SK-N-SH treated with all-trans-retinoic acid at 6 μM for 48 hours (cell line): ENCODE results near the gene GATA5.

ENCODE experiments used
- ATAC-seq: fragments of 200-7000 bp; cut with Tn5 transposase; 3 replicates; pipeline ENCODE4 v1.9.1; 2020; ENCODE audit warnings: mild to moderate bottlenecking, moderate library complexity
- ARNTL ChIP-seq: fragments of 450-650 bp; formaldehyde crosslinking; IDR thresholded peaks from 2 replicates; pipeline ENCODE4 v1.5.0; 2020; ENCODE audit warnings: low read depth, mild to moderate bottlenecking, moderate library complexity, borderline replicate concordance
- BACH2 ChIP-seq: fragments of 250-450 bp; sonication (Bioruptor Pico); IDR thresholded peaks from 2 replicates; pipeline ENCODE4 v1.9.0; 2021; ENCODE audit warnings: mild to moderate bottlenecking, borderline replicate concordance
- ESRRG ChIP-seq: fragments of 250-450 bp; sonication (Bioruptor Pico); IDR thresholded peaks from 2 replicates; pipeline ENCODE4 v1.6.1; 2021; ENCODE audit warnings: mild to moderate bottlenecking
- GLIS3 ChIP-seq: fragments of 250-450 bp; sonication (Bioruptor Pico); IDR thresholded peaks from 2 replicates; pipeline ENCODE4 v1.5.0; 2020; ENCODE audit warnings: mild to moderate bottlenecking, moderate library complexity
- ISL1 ChIP-seq: fragments of 250-450 bp; sonication (Bioruptor Pico); IDR thresholded peaks from 2 replicates; pipeline ENCODE4 v2.1.2; 2022; ENCODE audit warnings: mild to moderate bottlenecking, moderate library complexity
- OSR1 ChIP-seq: fragments of 250-450 bp; sonication (Bioruptor Pico); IDR thresholded peaks from 2 replicates; pipeline ENCODE4 v1.8.0; 2022; ENCODE audit warnings: moderate library complexity, mild to moderate bottlenecking, inconsistent platforms
- PPARA ChIP-seq: fragments of 250-450 bp; sonication (Bioruptor Pico); IDR thresholded peaks from 2 replicates; pipeline ENCODE4 v1.5.0; 2020; ENCODE audit warnings: mild to moderate bottlenecking, borderline replicate concordance
- SNAI2 ChIP-seq: fragments of 250-450 bp; sonication (Bioruptor Pico); IDR thresholded peaks from 2 replicates; pipeline ENCODE4 v1.5.0; 2020; ENCODE audit warnings: mild to moderate bottlenecking, moderate library complexity
- TCF4 ChIP-seq: fragments of 250-450 bp; sonication (Bioruptor Pico); IDR thresholded peaks from 2 replicates; pipeline ENCODE4 v1.8.0; 2021; ENCODE audit warnings: mild to moderate bottlenecking, moderate library complexity, borderline replicate concordance
- TOX ChIP-seq: fragments of 250-450 bp; sonication (Bioruptor Pico); IDR thresholded peaks from 2 replicates; pipeline ENCODE4 v1.8.0; 2021; ENCODE audit warnings: mild to moderate bottlenecking, moderate library complexity, borderline replicate concordance
- ZC3H10 ChIP-seq: fragments of 250-450 bp; sonication (Bioruptor Pico); IDR thresholded peaks from 2 replicates; pipeline ENCODE4 v1.5.1; 2021; ENCODE audit warnings: mild to moderate bottlenecking, moderate library complexity
- ZFP3 ChIP-seq: fragments of 250-450 bp; sonication (Bioruptor Pico); IDR thresholded peaks from 2 replicates; pipeline ENCODE4 v1.5.0; 2020; ENCODE audit warnings: mild to moderate bottlenecking, moderate library complexity
- ZFP30 ChIP-seq: fragments of 450-650 bp; formaldehyde crosslinking; IDR thresholded peaks from 2 replicates; pipeline ENCODE4 v1.5.0; 2022; ENCODE audit warnings: mild to moderate bottlenecking, moderate library complexity
- ZNF565 ChIP-seq: fragments of 450-650 bp; formaldehyde crosslinking; conservative IDR thresholded peaks from 2 replicates; pipeline ENCODE4 v1.5.0; 2020; ENCODE audit warnings: low read depth, mild to moderate bottlenecking, moderate library complexity
- ZNF70 ChIP-seq: fragments of 450-650 bp; formaldehyde crosslinking; IDR thresholded peaks from 2 replicates; pipeline ENCODE4 v1.5.0; 2020; ENCODE audit warnings: mild to moderate bottlenecking, moderate library complexity
- ZNF8 ChIP-seq: fragments of 450-650 bp; formaldehyde crosslinking; IDR thresholded peaks from 2 replicates; pipeline ENCODE4 v1.5.0; 2020; ENCODE audit warnings: mild to moderate bottlenecking, moderate library complexity
- TF ChIP-seq, protein P1 (sequence below): fragments of 250-450 bp; sonication (Bioruptor Pico); IDR thresholded peaks from 2 replicates; pipeline ENCODE4 v1.5.1; 2021; ENCODE audit warnings: mild to moderate bottlenecking, moderate library complexity
- TF ChIP-seq, protein P2 (sequence below): fragments of 250-450 bp; sonication (Bioruptor Pico); IDR thresholded peaks from 2 replicates; pipeline ENCODE4 v1.5.1; 2020; ENCODE audit warnings: low read depth, mild to moderate bottlenecking, moderate library complexity
- TF ChIP-seq, protein P3 (sequence below): fragments of 250-450 bp; sonication (Bioruptor Pico); IDR thresholded peaks from 2 replicates; pipeline ENCODE4 v1.5.0; 2020; ENCODE audit warnings: mild to moderate bottlenecking, moderate library complexity

The GATA5 gene

DNA sequence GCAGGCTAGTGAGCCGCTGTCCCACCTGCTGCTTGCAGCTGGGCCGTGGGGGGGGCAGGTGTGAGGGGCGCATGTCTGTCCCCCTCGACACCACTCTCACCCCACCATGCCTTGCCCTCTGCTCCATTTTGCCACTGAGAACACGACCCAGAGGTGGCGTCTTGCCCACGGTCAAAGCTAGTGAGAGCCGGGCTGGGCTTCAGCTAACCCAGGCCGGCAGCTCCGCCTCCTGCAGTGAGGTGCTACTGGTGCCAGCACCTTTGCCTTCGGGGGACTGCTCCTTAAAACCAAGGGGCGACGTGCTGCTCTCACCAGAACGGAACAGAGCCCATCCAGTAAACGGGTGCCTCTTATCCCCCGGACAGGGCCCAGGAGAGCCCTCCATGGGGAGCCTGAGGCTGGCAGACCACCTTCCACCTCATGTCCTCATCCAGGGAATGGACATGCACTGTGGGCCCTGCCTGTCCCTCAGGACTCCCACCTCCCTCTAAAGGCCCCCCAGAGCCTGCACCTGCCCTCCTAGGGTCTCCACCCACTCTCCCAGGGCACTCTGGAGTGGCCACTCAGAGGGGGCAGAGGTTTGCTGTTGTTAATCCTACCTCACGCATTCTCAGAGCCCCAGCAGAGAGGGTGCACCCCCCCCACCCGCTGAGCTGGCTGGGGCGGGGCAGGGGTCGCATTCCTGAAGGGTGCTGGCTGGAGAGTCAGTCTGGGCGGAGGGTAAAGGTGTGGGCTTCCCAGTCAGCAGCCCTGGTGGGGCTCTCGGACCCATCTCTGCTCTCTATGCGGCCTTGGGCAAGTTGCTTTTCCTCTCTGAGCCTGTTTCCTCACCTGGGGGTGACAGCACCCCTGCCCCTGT, 51.3 kb downstream of the GATA5 start:
- no peak for ATAC-seq
- TF ChIP-seq PPARA (CRISPR knock-in tag), result no peak
- TF ChIP-seq ZNF70 (CRISPR knock-in tag), result no peak
- TF ChIP-seq, protein P1, sequence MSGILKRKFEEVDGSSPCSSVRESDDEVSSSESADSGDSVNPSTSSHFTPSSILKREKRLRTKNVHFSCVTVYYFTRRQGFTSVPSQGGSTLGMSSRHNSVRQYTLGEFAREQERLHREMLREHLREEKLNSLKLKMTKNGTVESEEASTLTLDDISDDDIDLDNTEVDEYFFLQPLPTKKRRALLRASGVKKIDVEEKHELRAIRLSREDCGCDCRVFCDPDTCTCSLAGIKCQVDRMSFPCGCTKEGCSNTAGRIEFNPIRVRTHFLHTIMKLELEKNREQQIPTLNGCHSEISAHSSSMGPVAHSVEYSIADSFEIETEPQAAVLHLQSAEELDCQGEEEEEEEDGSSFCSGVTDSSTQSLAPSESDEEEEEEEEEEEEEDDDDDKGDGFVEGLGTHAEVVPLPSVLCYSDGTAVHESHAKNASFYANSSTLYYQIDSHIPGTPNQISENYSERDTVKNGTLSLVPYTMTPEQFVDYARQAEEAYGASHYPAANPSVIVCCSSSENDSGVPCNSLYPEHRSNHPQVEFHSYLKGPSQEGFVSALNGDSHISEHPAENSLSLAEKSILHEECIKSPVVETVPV (CRISPR knock-in tag), result no peak
- TF ChIP-seq ZC3H10 (CRISPR knock-in tag), result no peak
- TF ChIP-seq, protein P2, sequence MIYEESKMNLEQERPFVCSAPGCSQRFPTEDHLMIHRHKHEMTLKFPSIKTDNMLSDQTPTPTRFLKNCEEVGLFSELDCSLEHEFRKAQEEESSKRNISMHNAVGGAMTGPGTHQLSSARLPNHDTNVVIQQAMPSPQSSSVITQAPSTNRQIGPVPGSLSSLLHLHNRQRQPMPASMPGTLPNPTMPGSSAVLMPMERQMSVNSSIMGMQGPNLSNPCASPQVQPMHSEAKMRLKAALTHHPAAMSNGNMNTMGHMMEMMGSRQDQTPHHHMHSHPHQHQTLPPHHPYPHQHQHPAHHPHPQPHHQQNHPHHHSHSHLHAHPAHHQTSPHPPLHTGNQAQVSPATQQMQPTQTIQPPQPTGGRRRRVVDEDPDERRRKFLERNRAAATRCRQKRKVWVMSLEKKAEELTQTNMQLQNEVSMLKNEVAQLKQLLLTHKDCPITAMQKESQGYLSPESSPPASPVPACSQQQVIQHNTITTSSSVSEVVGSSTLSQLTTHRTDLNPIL (CRISPR knock-in tag), result no peak
- TF ChIP-seq ARNTL, result no peak
- TF ChIP-seq, all 23 proteins: peak for 0

DNA sequence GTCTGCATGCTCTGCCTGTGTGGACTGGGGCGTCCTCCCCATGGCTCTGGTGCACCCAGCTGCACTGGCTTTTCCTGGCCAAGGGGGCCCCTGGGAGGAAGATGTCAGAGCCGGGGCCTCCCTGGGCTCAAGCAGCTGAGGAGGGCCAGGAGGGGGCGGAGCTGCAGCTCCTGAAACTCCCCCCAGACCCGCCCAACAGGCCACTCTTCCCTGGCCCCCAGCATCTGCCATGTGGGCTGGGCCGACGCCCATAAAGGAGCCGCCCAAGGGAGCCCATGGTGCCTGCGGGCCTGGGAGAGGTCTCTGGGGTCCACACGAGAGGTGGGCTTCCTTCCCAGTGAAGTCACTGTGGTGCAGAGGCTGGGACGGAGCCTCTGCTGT, 52.5 kb downstream of the GATA5 start:
- TF ChIP-seq OSR1 (CRISPR knock-in tag) (no peak), ZNF565 (CRISPR knock-in tag) (no peak), ZFP30 (CRISPR knock-in tag) (no peak)
- TF ChIP-seq, protein P3, sequence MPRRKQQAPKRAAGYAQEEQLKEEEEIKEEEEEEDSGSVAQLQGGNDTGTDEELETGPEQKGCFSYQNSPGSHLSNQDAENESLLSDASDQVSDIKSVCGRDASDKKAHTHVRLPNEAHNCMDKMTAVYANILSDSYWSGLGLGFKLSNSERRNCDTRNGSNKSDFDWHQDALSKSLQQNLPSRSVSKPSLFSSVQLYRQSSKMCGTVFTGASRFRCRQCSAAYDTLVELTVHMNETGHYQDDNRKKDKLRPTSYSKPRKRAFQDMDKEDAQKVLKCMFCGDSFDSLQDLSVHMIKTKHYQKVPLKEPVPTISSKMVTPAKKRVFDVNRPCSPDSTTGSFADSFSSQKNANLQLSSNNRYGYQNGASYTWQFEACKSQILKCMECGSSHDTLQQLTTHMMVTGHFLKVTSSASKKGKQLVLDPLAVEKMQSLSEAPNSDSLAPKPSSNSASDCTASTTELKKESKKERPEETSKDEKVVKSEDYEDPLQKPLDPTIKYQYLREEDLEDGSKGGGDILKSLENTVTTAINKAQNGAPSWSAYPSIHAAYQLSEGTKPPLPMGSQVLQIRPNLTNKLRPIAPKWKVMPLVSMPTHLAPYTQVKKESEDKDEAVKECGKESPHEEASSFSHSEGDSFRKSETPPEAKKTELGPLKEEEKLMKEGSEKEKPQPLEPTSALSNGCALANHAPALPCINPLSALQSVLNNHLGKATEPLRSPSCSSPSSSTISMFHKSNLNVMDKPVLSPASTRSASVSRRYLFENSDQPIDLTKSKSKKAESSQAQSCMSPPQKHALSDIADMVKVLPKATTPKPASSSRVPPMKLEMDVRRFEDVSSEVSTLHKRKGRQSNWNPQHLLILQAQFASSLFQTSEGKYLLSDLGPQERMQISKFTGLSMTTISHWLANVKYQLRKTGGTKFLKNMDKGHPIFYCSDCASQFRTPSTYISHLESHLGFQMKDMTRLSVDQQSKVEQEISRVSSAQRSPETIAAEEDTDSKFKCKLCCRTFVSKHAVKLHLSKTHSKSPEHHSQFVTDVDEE (CRISPR knock-in tag), result no peak
- ATAC-seq, result no peak

DNA sequence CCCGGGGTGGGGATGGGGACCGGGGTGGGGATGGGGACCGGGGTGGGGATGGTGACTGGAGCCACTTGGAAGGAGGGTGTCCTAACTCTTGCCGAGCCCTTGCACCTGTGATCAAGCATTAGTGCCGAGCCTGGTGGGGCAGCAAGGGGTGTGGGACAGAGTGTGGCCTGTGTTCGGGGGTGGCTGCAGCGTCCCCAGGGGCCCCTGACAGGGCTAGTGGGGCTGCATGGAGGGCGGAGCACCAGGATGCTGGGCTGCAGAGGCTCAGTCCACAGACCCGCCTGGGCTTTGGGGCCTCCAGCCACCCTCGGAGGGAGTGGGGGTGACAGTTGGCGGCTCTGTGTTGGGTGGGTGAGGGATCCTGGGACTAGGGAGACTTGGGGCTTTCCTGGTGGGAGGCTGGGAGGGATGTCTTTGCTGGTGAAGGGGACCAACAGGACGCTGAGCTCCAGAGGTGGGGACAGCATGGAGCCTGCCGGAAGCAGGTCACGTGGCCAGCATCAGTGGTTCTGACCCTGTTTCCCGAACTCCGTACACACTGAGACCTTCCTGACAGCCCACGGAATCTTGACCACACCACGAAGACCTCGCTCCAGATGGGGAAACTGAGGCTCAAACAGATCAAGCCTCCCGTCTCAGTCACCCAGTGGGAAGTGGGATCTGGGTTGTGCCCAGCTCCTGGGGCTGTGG, 53.0 kb downstream of the GATA5 start:
- TF ChIP-seq SNAI2 (CRISPR knock-in tag), result no peak
- TF ChIP-seq ESRRG (CRISPR knock-in tag), result no peak
- no peak for TF ChIP-seq TCF4
- TF ChIP-seq, protein P3 (CRISPR knock-in tag), result no peak
- TF ChIP-seq ARNTL, result no peak
- TF ChIP-seq ZFP3 (CRISPR knock-in tag), result no peak
- no peak for ATAC-seq

DNA sequence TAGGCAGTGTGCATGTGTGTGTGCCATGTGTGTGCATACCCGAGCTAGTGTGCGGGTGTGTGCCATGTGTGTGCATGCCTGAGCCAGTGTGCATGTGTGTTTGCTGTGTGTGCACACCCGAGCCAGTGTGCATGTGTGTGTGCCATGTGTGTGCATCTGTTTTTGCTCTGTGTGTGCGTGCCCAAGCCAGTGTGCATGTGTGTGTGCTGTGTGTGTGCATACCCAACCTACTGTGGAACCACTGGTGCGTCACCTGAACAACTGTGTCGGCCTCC, 54.1 kb downstream of the GATA5 start:
- ATAC-seq, result no peak
- TF ChIP-seq SNAI2 (CRISPR knock-in tag) (no peak), ZNF8 (CRISPR knock-in tag) (no peak), ARNTL (no peak), ZFP3 (CRISPR knock-in tag) (no peak), ISL1 (no peak), PPARA (CRISPR knock-in tag) (no peak), ZNF565 (CRISPR knock-in tag) (no peak), GLIS3 (CRISPR knock-in tag) (no peak), ZC3H10 (CRISPR knock-in tag) (no peak), BACH2 (CRISPR knock-in tag) (no peak), ZFP30 (CRISPR knock-in tag) (no peak), TOX (no peak), OSR1 (CRISPR knock-in tag) (no peak)
- TF ChIP-seq, protein P3 (CRISPR knock-in tag), result no peak
- TF ChIP-seq, protein P2 (CRISPR knock-in tag), result no peak
- TF ChIP-seq, protein P1 (CRISPR knock-in tag), result no peak
